ENCODE measurements around the gene PUS10.

The PUS10 gene

DNA sequence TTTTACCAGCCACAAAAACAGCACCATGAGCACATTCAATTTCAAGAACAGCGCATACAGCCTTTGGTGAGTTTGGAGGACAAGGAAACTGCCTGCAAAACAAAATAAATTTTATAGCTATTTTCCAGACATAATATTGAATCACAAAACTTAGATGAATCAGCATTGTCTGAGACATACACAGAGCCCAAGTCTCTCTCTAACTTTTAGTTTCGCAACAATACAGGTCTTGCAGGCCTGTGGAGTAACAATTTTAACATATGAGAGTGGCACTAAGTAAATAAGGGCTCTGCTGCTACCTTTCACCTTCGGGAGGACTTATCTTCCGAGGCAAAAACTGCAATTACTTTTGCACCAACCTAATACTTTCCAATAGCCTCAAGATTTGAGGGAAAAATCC is 56.6 kb downstream of the PUS10 start (continued):
- TF ChIP-seq ZNF664 (tag by site-specific recombination; IDR thresholded peaks at IDR 0.05) = no peak
- no peak for TF ChIP-seq KLF10 (tag by site-specific recombination; IDR thresholded peaks at IDR 0.05)
- TF ChIP-seq ZNF174 (tag by site-specific recombination; IDR thresholded peaks at IDR 0.05) = no peak
- TF ChIP-seq SETDB1 (IDR thresholded peaks at IDR 0.05; ENCODE audit: insufficient read length, low read length) = no peak
- TF ChIP-seq, protein P1, sequence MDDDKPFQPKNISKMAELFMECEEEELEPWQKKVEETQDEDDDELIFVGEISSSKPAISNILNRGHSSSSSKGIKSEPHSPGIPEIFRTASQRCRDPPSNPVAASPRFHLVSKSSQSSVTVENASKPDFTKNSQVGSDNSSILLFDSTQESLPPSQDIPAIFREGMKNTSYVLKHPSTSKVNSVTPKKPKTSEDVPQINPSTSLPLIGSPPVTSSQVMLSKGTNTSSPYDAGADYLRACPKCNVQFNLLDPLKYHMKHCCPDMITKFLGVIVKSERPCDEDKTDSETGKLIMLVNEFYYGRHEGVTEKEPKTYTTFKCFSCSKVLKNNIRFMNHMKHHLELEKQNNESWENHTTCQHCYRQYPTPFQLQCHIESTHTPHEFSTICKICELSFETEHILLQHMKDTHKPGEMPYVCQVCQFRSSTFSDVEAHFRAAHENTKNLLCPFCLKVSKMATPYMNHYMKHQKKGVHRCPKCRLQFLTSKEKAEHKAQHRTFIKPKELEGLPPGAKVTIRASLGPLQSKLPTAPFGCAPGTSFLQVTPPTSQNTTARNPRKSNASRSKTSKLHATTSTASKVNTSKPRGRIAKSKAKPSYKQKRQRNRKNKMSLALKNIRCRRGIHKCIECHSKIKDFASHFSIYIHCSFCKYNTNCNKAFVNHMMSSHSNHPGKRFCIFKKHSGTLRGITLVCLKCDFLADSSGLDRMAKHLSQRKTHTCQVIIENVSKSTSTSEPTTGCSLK (tag by site-specific recombination; IDR thresholded peaks at IDR 0.05) = no peak
- TF ChIP-seq, protein P2, sequence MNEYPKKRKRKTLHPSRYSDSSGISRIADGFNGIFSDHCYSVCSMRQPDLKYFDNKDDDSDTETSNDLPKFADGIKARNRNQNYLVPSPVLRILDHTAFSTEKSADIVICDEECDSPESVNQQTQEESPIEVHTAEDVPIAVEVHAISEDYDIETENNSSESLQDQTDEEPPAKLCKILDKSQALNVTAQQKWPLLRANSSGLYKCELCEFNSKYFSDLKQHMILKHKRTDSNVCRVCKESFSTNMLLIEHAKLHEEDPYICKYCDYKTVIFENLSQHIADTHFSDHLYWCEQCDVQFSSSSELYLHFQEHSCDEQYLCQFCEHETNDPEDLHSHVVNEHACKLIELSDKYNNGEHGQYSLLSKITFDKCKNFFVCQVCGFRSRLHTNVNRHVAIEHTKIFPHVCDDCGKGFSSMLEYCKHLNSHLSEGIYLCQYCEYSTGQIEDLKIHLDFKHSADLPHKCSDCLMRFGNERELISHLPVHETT (tag by site-specific recombination; IDR thresholded peaks at IDR 0.05) = no peak
- TF ChIP-seq GLI4 (tag by site-specific recombination; IDR thresholded peaks at IDR 0.05) = no peak
- TF ChIP-seq ZNF548 (tag by site-specific recombination; IDR thresholded peaks at IDR 0.05) = no peak

- H3K9me3 ChIP-seq (ENCODE audit: control insufficient read depth, insufficient read depth, low read depth, low read length) = no peaks in the 10 kb centered on the region
- TF ChIP-seq ZNF184 (tag by site-specific recombination; IDR thresholded peaks at IDR 0.05) = no peak
- no peak for TF ChIP-seq ZNF140 (tag by site-specific recombination; IDR thresholded peaks at IDR 0.05)
- TF ChIP-seq, protein P3, sequence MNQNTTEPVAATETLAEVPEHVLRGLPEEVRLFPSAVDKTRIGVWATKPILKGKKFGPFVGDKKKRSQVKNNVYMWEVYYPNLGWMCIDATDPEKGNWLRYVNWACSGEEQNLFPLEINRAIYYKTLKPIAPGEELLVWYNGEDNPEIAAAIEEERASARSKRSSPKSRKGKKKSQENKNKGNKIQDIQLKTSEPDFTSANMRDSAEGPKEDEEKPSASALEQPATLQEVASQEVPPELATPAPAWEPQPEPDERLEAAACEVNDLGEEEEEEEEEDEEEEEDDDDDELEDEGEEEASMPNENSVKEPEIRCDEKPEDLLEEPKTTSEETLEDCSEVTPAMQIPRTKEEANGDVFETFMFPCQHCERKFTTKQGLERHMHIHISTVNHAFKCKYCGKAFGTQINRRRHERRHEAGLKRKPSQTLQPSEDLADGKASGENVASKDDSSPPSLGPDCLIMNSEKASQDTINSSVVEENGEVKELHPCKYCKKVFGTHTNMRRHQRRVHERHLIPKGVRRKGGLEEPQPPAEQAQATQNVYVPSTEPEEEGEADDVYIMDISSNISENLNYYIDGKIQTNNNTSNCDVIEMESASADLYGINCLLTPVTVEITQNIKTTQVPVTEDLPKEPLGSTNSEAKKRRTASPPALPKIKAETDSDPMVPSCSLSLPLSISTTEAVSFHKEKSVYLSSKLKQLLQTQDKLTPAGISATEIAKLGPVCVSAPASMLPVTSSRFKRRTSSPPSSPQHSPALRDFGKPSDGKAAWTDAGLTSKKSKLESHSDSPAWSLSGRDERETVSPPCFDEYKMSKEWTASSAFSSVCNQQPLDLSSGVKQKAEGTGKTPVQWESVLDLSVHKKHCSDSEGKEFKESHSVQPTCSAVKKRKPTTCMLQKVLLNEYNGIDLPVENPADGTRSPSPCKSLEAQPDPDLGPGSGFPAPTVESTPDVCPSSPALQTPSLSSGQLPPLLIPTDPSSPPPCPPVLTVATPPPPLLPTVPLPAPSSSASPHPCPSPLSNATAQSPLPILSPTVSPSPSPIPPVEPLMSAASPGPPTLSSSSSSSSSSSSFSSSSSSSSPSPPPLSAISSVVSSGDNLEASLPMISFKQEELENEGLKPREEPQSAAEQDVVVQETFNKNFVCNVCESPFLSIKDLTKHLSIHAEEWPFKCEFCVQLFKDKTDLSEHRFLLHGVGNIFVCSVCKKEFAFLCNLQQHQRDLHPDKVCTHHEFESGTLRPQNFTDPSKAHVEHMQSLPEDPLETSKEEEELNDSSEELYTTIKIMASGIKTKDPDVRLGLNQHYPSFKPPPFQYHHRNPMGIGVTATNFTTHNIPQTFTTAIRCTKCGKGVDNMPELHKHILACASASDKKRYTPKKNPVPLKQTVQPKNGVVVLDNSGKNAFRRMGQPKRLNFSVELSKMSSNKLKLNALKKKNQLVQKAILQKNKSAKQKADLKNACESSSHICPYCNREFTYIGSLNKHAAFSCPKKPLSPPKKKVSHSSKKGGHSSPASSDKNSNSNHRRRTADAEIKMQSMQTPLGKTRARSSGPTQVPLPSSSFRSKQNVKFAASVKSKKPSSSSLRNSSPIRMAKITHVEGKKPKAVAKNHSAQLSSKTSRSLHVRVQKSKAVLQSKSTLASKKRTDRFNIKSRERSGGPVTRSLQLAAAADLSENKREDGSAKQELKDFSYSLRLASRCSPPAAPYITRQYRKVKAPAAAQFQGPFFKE (tag by site-specific recombination; IDR thresholded peaks at IDR 0.05; ENCODE audit: borderline replicate concordance) = no peak
- TF ChIP-seq ZNF350 (tag by site-specific recombination; IDR thresholded peaks at IDR 0.05) = no peak
- TF ChIP-seq, protein P4, sequence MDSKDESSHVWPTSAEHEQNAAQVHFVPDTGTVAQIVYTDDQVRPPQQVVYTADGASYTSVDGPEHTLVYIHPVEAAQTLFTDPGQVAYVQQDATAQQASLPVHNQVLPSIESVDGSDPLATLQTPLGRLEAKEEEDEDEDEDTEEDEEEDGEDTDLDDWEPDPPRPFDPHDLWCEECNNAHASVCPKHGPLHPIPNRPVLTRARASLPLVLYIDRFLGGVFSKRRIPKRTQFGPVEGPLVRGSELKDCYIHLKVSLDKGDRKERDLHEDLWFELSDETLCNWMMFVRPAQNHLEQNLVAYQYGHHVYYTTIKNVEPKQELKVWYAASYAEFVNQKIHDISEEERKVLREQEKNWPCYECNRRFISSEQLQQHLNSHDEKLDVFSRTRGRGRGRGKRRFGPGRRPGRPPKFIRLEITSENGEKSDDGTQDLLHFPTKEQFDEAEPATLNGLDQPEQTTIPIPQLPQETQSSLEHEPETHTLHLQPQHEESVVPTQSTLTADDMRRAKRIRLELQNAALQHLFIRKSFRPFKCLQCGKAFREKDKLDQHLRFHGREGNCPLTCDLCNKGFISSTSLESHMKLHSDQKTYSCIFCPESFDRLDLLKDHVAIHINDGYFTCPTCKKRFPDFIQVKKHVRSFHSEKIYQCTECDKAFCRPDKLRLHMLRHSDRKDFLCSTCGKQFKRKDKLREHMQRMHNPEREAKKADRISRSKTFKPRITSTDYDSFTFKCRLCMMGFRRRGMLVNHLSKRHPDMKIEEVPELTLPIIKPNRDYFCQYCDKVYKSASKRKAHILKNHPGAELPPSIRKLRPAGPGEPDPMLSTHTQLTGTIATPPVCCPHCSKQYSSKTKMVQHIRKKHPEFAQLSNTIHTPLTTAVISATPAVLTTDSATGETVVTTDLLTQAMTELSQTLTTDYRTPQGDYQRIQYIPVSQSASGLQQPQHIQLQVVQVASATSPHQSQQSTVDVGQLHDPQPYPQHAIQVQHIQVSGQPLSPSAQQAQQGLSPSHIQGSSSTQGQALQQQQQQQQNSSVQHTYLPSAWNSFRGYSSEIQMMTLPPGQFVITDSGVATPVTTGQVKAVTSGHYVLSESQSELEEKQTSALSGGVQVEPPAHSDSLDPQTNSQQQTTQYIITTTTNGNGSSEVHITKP (tag by site-specific recombination; IDR thresholded peaks at IDR 0.05) = no peak
- no peak for TF ChIP-seq ZBTB44 (tag by site-specific recombination; IDR thresholded peaks at IDR 0.05)
- H3K4me3 ChIP-seq (ENCODE audit: low read depth, low read length) = no peak overlapping the region
- H3K36me3 ChIP-seq (ENCODE audit: control insufficient read depth in 2 of 2, insufficient read depth in 1 of 2, low read length in 2 of 2) = no peaks in the 10 kb centered on the region
- H3K27ac ChIP-seq (ENCODE audit: extremely low read depth, low read depth, low read length) = no peak overlapping the region
- CTCF ChIA-PET = no interaction called here
- no peaks in the 10 kb centered on the region; the same call in 1 of the 2 replicates for H3K4me1 ChIP-seq (ENCODE audit: control insufficient read depth, insufficient read depth, low read length)
- POLR2A ChIA-PET = no interaction called here
These were observed 57.3 kb downstream of the PUS10 start for GRCh38 chr2:60960706-60961105.
